Fibroblast of skin of right biceps (primary cell): ENCODE measurements around the gene MORN1.

Experiments
- DNase-seq: peaks from one replicate; pipeline ENCODE4 v3.0.0-alpha.2; 2013

Gene MORN1

DNA sequence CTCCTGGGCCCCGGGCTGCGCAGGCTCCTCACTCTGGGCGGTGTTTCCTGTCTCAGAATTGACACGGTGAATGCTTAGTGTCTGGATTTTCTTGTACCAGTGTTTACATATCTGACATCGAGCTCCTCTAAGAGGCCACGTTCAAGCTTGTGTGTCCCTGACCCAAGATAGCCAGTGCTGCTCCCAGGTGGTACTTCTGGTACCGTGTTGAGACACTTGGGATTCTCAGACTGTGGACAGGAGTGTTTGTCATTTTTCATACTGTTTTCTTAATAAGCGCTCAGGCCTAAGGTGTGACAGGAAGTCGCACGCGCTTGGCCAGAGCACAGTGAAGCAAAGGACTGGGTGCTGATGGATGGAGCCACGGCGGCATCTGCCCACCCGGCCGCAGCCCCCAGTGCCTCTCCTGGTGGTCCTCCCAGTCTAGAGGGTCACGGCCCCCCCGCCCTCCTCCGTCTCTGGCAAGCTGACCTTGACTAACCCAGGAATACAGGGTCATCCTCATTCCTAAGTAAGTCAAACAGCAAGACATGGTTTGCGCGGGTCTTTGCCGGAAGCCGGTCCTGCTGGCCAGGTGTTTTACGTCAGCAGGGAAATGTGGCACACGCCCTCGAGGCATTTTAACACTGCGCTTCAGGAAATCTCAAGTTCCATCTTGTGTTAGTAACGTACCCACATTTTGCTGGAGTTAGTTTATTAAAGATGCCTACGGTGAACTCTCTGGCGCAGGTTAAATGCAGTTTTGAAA, 13.0 kb upstream of the MORN1 start:
- no peak for DNase-seq

DNA sequence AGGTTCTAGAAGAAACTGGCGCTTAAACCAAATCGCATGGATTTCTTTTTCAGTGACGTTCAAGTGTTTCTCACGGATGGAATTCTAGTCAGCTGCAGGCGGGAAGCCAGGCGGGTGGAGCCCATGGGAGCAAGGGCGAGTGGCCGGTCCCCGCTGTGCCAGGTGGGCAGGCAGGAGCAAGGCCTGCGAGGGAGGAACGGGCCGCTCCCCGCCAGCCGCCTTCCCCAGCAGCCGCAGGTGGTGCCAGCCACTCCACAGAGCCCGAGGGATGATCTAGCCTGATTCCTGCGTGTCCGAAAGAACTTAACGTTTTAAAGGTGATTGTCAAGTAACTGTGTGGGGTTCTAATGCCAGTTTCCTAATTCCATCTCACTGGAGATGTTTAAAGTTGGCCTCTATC, 11.9 kb upstream of the MORN1 start:
- no peak for DNase-seq

DNA sequence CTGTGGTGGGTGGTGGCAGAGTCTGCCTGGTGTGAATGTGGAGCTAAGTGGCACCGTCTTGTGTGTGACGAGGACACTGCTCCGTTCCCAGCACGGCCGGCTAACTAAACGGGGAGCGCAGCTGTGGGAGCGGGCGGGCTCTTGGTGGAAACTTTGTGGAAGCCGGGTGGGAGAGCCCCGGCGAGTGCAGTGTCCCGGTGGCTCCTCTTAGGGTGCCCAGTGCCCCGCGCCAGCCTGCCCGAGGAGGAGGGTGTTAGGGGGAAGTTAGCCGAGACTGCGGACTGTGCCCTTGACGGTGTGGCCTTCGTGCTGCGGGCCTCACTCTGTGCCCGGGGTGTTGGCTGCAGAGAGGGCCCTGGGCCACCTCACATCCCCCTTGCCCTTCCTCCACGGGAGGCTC, 11.1 kb upstream of the MORN1 start:
- DNase-seq: no peak

DNA sequence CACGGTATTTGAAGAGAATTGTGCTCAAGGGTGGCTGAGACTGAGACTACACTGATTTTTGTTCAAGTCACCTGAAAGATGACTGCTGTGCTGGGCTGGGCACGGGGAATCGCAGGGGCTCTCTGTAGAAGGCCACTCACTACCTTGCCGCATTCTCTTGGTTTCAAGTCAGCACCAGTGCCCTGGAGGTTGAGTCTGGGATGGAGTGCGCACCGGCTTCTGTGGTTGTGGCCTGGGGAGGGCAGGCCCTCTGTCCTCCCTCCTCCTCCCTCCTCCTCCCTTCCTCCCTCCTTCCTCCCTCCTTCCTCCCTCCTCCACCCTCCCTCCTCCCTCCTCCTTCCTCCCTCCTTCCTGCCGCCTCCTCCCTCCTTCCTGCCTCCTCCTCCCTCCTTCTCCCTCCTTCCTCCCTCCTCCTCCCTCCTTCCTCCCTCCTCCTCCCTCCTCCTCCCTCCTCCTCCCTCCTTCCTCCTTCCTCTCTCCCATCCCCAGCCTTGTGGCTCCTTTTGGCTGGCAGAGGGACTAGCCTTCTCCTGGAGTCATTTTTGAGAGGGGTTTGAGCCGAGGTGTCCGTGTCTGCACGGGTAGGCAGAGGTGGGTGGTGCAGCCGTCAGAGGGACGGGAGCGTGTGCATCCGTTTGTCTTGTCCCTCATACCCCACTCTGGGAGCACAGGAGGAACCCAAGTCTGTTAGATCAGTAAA, 9.7 kb upstream of the MORN1 start:
- DNase-seq: no peak

DNA sequence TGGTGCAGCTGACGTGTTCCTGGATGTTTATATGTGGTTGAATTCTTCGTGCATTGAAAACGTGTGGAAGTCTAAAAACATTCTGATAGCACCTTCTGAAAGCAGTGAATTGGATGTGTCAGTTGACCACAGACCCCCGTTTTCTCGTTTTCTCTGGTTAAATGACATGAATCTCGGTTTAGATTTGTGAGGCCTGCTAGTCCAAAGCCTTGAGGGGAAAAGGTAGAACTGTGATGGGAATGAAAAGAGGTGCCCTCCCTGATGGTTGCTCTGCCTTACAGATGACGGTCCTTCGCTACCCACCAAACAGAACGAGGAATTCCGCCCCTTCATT, 9.2 kb upstream of the MORN1 start:
- no peak for DNase-seq

DNA sequence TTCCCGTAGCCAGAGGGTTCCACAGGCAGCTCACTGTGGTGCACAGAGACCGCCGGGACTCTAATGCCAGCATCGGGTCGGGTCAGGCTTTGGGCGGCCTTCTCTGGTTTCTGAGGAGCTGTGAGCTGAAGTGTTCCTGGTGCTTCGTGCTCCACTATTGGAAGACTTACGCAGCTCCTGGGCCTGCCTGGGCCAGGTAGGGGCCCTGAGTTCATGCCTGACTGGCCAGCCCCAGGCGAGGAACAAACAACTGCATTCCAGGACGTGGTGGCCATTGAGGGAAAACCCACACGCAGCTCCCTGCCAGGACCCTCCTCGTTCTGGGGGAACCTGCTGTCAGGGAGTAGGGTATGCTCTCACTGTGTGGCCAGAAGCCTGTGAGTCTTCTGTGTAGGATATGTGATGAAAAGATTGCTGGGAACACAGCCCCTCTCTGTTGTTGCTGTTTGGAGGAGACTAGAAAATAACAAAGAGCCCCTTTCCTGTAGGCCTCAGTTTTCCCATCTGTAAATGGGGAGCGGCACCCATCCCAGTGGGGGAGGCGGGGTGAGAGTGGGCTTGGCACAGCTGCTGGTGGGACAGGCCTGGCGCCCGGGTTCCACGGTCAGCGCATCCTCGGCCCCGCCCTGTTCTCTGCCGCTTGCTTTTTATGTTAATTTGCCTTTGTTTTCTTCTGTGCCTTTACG, 8.7 kb upstream of the MORN1 start:
- DNase-seq: no peak

DNA sequence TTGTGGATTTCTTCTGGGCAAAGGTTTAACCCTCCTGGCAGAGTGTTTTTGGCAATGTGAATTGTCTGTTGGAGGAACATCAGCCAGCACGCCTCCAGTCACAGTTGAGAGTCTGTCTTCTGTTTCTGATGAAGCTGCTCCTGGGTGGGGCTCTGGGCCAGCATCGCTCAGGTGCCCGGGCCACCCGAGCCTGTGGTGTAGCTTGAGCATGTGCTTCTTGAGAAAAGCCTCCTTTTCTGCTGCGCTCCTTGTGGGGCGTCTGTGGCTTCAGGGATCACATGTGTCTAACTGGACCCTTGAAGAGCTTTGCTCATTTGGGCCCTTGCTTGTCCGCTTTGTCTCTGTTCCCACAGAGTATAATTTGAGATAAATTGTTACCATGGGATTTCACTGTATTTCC, 7.5 kb upstream of the MORN1 start:
- no peak for DNase-seq

DNA sequence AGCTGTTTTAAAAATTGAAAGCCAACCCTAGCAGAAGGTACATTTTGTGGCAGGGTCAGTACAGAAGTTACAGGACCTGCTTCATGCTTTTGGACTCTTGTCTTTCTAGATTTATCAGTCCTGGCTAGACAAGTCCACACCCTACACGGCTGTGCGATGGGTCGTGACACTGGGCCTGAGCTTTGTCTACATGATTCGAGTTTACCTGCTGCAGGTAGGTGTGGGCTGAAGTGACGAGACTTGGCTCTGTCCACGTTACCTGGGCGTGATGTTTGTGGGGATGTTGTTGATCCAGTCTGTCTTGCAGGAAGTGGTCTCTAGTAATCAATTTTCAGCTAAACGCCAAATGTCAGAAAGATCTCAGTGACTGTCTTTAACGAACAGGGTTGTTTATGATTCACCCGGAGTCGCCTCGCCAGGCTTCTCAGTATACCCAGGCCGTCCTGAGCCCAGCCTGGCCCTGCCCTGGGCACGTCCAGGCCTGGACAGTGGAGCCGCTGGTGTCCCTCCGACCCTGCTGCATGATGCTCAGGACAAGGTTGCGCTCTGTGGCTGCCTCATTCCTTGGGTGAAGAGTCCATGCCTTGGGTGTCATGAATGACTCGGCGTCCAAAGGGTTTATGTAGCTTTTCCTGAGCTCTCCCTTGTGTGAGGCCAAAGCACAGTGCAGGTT, 5.8 kb upstream of the MORN1 start:
- DNase-seq: no peak

DNA sequence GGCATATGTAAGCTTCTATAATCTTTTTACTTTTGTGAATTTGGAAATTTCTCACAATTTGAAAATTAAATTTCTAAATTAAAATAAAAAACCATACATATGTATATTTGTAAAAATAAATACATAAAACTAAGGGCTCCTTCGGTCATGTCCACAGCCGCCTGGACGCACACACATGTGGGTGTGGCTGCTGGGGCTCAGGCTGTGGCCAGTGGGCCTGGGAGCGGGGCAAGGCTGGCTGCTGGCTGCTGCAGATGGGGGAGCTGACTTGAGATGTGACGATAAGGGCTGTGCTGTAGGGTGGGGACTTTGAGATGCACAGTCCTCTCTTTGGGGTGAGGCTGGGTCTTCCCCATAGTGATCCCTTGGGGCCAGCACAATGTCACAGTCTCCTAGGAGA, 5.1 kb upstream of the MORN1 start:
- DNase-seq: no peak

DNA sequence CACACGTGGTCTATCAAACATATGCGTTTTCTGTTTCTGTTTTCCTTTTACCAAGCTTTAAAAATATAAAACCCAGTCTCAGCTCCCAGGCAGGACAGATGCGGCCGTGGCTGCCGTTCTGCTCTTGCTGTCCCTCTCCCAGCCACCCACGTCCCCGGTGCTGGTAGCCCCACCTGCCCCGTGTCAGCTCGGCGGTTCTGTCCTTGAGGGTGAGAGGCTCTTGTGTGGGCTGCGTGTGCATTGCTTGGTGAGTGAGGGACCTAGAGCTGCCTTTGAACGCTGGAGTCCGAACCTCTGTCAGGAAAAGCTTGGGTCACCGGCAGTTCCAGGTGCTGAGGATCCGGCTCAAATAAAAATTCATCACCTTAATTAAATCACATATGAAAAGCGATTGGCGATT, 4.7 kb upstream of the MORN1 start:
- no peak for DNase-seq

DNA sequence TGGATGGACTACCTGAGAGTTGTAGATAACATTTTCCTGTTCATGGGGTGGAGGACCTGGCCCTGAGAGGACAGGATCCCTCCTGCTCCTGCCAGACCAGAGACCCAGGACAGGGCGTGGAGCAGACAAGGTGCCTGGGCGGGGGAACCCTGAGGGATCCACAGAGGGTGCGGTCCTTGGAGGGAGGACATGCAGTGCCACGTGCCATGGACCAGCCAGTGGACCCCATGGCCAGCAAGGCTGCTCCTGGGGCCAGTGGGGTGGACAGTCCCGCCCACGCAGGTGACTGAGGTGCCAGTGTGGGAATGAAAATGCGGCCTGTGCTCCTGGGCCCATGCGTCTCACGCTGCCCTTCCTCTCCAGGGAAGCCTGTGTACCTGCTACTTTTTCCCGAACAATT, 3.9 kb upstream of the MORN1 start:
- DNase-seq: no peak

DNA sequence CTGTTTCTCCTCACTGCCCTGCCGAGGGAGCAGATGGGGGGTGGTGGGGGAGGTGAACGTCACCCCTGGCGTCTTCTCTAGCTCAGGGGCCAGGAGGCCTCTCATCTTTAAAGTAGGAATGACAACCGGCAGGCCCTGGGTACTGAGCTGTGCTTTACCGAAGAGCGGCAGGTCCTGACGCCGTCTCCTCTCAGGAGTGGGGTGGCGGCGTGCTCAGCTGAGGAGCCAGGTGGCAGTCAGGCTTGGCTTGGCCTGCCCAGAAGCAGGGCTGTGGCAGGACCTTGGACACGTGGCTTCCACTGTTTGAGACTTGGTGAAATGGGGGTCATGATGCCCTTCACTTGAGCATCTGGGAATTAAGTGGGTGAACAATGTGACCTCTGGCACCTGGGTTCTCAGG, 3.4 kb upstream of the MORN1 start:
- DNase-seq: no peak

DNA sequence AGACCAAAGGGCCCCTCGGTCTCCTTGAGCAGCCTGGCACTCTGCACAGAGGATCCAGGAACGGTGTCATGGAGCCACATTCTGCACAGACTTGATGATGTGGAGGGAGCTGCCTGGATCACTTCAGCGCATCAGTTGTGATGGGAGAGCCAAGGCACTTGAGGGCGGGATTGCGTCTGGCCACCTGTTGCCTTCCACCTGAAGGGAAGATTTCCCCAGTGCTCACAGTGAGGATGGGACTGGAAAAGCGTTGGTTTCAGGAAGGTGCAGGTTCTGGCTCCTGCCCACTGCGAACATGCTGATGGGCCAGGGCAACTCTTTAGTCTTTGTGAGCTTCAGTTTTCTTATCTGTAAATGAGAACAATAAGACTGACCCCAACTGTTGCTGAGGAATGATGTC, 2.9 kb upstream of the MORN1 start:
- no peak for DNase-seq

DNA sequence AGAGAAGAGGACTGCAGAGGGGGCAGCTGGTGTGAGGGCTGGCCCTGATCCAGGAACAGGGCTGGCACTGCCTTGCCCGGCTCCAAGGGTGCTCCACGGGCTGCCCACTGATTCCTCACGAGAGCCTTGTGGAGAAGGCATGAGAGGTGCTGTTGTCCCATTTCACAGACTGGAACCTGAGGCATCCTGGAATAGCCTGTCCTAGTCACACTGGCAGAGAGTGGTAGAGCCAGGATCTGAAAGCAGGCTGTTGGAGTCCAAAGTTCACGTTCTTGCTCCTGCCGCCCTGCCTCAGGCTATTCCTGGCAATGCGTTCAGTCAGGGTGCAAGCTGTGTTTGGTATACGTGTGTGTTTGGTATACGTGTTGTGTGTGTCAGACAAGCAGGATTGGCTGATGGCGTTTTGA, 2.1 kb upstream of the MORN1 start:
- DNase-seq: no peak

DNA sequence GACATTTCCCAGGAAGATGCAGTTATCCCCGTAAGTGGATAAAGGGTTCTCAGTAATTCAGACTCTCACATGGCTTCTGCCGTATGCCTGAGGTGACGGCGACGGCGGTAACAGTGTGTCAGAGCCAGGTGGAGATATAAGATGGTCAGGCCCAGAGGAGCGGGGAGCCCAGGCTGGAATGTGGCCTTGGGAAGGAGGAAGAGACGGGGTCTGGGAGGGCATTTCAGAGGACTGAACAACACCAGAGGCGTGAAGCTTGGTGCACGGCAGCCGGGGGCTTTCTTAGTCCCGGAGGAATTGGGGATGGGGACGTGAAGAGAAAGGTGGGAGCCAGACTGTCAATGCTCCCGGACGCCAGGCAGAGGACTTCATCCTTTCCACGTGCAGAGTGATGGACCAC, 1.3 kb upstream of the MORN1 start:
- DNase-seq: no peak

DNA sequence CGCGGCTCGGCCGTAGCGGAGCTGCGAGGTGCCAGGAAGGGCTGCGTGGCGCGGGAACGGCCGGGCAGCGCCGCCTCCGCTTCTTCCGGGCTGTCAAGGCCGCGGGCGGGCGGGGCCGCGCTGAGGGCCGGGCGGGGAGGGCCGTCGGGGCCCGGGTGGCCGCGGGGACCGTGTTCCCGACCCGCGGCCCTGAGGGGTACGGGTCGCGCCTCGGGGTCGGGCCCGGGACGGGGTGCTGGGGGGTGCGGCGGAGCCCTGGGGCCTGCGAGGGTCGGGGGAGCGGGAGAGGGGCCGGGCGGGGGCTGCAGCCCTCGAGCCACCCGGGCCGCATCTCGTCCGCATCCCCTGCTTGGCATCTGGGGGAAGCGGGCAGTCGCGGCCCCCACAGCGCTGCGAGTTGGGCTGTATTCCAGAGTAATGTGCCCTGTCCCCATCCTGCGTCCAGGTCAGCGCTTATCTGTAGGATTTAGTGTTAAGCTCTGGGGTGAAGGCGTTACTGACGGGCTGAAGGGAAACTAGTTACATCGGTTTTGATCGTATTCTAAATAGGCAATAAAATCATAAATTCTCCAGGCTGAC, 666 bp upstream of the MORN1 start:
- no peak for DNase-seq

DNA sequence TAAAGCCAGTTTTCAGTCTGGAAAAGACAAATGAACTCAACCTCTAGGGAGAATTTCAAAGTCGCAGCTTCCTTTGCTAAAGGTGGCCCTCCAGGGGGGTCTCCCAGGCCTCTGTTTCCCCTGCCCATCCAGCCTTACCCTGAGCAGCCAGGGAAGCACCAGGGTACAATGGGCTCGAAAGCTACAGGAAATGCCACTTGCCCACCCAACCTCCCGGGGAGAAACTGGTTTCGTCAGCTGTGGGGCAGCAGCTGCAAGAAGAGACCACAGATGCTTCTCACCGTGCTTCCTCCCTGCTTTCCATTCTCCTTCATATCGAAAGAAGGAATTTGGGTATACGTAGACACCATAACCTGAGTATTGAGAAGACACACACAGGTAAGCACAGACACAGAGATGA, 1.7 kb downstream of the MORN1 start:
- DNase-seq: no peak

DNA sequence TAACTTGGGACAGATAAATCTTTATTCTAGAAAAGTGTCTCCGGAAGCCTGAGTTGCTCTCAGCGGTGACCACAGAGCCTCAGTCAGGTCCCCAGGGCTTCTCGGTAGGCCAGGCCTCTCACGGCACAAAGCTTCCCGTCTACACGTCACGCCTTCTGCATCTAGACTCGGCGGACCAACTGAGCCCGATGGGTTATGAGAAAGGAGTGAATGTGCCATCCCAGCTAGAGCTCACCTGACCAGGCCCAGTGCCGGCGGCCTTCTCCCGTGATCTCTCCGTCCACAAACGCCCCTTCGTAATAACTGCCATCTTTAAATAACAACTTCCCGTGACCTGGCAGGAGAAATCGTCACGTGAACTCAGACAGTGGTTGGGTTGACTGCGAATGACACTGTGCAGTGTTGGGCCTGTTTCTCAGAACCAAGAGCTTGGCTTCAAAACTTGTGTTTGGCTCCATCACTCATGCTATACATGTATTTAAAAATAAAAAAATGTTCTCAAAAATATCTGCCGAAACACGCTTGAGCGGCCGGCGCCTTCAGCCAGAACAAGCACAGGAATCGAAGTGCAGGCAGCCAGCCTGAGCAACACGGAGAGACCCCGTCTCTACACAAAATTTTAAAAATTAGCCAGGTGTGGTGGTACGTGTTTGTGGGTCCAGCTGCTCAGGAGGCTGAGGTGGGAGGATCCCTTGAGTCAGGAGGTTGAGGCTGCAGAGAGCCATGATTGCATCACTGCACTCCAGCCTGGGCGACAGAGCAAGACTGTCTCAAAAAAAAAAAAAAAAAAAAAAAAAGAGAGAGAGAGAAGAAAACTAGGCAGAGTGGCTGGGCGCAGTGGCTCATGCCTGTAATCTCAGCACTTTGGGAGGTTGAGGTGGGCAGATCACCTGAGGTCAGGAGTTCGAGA, 3.1 kb downstream of the MORN1 start:
- DNase-seq: no peak

DNA sequence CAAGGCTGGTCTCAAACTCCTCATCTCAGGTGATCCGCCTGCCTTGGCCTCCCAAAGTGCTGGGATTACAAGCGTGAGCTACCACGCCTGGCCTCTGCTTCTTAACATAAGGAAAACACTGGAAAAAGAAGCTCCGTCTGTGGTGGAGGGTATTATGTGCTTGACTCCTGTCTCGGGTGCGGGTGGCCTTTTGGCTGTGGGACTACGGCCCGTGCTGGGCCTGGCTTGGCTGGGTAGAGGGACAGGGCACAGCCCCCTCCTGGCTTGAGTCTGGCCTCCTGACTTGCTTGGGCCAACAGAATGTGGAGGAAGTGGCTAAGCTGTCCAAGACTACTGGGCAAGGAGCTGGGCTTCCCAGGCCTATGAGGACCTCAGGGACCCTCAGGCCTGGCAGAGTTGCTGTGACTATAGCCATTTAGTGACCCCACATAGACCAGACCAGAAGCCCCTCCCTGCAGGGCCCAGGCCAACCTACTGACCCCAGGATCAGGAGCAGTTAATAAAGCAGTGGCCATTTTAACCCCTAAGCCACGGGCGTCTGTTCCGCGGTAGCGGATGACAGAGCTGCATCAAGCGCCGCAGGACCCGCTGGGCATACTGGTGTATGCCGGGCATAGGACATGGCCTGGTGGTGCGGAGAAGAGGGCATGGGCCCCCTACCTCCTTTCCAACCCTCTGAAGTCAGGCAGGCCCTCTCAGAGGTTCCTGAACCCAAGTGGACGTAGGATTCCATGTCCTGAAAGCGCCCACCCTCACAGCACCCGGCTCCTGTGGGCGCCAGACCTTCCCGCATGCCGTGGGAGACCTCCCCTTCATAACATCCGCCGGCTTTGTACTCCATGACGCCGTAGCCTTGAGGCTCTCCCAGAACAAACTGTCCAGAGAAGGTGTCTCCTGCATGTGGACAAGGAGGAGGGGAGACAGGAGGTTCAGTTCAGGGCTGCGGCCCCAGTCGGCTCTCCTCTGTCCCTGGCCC, 4.4 kb downstream of the MORN1 start:
- DNase-seq: no peak

DNA sequence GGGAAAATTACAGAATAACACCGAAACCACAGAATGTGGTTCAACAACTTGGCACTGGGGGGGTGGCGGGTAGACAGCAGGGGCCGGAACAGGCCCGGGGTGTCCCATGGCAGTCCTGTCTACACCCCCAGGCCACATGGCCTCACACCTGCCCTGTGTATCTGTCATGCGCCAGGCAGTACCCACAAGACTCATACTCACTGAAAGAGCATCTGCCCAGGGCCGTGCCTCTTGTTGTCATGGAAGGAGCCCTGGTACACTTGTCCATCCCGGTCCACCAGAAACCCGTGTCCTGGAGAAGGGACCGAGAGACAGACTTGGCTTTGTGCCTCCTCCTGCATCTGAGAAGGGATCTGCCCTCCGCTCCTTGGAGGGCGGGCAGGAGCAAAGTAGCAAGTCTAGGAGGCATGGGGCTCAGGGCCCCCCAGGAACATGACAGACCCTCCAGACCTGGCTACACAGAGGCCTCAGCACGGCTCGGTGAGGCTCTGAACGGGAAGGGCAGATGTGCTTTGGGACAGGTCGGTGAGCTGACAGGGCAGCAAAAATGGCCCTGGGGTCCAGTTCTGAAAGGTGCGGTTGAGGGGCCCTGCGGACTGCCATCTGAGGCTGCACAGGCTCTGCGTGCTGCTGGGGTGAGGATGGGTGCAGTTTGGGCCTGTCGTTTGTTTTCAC, 5.6 kb downstream of the MORN1 start:
- no peak for DNase-seq
